GM21529 (cell line): ENCODE measurements around the gene TEX10.

ENCODE experiments used
- ATAC-seq: cut with Tn5 transposase; IDR thresholded peaks from one replicate; pipeline ENCODE4 v1.9.1; 2021; ENCODE audit not compliant: unreplicated experiment

Gene TEX10

GRCh38 chr9:100285601-100286000 lies 67.1 kb downstream of the TEX10 start:
- no peak for ATAC-seq

- ATAC-seq: no peak
Measured at GRCh38 chr9:100285080-100285479, 67.7 kb downstream of the TEX10 start.

DNA sequence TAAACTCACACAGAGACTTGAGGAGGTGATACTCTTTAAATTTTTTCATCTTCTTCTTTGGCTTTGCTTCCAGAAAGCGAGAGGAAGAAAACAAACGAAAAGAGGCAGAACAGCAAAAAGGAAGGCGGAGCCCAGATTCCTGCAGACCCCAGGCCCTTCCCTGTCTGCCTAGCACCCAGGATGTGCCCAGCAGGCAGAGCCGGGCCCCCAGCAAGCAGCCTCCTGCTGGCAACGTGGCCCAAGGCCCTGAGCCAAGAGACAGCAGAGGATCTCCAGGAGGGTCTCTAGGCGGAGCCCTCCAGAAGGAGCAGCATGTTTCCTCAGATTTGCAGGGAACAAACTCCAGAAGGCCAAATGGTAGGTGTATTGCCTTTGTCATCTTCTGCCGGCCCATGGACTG lies 68.5 kb downstream of the TEX10 start:
- ATAC-seq: no peak

- no peak for ATAC-seq
Measured at GRCh38 chr9:100282388-100282719, 70.4 kb downstream of the TEX10 start.

- no peak for ATAC-seq
Measured at GRCh38 chr9:100281676-100282387, 70.9 kb downstream of the TEX10 start.

DNA sequence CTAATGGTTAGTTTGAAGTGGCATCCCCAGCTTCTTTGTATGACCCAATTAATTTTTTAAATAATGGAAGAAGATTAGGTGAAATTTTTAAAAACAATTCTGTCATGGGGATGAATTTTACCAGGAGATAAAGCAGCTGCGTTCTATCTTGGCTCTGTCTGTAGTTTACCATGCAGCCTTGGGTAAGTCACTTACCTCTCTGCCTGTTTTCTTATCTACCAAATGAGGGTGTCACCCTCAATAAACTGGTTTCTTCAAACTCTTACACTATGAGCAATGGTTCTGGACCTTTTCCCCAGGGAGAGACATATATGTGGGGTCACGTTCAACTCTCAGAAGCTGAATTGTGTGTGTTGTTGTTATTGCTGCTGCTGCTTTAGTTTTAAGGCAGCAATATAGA lies 71.7 kb downstream of the TEX10 start:
- ATAC-seq: no peak

- no peak for ATAC-seq
Measured at GRCh38 chr9:100277166-100277979, 75.4 kb downstream of the TEX10 start.

DNA sequence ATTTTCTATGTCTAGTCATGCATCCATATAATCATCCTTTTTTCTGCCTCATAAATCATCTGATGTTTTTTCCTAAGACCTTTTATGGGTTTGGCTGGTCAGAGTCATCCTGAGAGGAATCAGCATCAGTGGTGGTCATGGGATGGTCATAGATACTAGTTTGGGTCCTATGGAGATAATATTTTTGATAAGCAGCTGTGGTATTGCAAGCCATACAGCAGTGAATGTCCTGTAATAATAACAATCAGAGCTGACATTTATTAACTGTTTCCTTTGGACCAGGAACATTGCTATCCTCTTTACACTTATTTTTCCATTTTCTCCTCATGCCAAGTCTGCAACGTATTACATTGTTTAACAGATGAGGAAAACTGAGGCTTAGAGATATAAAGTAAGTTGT lies 83.1 kb downstream of the TEX10 start:
- no peak for ATAC-seq

GRCh38 chr9:100268271-100268670 lies 84.5 kb downstream of the TEX10 start:
- no peak for ATAC-seq

DNA sequence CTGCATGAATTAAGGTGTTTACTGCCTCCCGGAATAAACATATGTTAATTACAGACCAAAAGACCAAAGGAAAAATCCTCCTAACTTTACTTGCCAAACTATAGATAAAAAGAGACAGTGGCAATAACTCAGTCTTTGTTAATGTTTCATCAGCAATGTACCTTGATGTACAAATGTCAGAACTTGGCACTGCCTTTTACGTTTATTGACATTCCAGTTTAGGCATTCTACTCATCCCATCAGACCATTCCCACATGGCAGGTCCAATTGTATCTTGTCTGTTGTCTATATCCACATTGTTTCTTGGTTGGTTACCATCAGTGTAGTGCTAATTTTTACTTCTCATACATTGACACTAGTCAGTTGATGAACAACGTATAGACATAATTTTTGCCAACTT lies 85.5 kb downstream of the TEX10 start:
- ATAC-seq: no peak
